DLD1 (cell line): ENCODE results near the gene CHI3L2.

Experiments used
- in situ Hi-C: cut with HindIII; loops from 2 replicates; pipeline ENCODE4 v1.10.0; 2017; ENCODE audit warnings: low sequenced_read_pairs

Gene CHI3L2

DNA sequence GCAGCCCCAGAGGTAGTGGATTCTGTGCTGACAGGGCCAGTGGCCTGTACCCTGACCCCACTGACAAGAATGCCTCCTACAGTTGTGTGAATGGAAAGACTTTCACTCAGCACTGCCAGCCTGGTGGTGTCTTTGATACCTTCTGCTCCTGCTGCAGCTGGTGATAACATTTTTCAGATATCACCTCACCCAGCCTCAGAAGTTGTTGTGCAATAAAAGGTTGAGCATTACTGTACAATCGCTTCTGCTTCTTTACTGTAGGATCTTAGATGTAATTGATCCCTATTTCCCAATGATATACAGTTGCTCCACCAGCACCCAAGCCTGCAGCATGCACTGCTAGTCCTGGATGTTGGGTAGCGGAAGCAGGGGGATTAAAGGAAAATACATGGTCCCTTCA lies 58.4 kb downstream of the CHI3L2 start:
- in situ Hi-C loops: no loop called here

DNA sequence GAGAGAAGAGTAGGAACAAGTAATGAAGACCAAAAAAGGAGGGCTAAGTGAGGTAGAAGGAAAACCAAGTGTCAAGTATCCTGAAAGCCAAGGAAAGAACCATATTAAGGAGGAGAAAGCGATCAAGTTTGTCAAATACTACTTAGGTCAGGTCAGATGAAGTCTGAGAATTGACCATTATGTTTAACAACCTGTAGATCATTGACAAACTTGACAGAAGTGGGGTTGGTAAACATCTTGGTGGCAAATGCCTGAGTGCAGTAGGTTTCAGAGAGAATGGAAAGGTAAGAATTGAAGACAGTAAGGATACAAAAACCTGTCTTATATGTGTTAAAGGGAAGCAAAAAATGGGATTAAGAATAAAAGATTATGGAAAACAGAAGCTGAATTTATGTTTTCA lies 59.4 kb downstream of the CHI3L2 start:
- in situ Hi-C loops: no loop called here

- in situ Hi-C loops: no loop called here
These were observed 61.9 kb downstream of the CHI3L2 start for GRCh38 chr1:111289371-111289770.

DNA sequence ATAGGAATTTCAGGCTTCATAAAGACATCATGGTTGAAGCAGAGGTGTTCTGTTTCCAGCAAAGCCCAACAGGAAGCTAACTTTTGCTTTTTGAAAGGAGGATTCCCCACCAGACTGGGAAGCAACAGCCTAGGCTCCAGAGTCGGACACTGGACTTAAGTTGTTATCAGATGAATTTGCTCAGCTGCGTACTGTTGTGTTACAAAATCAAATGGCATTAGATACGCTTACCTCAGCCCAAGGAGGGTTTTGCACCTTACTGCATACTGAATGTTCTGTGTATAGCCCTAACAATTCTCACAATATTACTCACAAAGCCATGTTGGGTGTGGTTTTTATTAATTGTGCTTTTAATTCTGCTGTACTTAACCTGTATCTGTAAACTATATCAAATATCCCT lies 62.6 kb downstream of the CHI3L2 start:
- in situ Hi-C loops: no loop called here

DNA sequence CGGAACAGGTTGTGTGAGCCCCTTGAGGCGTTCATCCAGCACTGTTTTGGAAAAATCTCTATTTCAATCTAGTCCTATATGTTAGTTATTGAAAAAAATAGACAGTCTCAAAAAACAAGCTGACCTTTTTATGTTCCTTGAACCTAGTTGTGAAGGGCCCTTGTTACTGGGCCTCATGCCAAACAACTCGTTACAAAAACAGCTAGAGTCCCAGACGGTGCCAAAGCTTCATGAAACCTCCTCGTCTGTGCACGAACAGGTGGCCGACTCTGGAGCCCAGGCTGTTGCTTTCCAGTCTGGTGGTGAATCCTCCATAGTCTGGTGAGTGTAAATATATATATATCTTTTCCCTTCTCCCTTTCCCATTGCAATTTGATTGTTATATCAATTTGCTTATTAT lies 63.1 kb downstream of the CHI3L2 start, which contains the start of gene CHIA:
TSS of gene CHIA (plus strand) at position 222 of the 400 bp plus-strand sequence. CDS start 19,617 bp downstream, outside the sequence.
- in situ Hi-C loops: no loop called here
